AG10803 (cell line): ENCODE results near the gene ULK3.
A peak's percentile ranks its signal among the peaks of the same experiment; 100 is the strongest.

Experiments used
- DNase-seq: peaks from one replicate; pipeline ENCODE4 v3.0.0; 2010; ENCODE audit warnings: low read depth
- H3K4me3 ChIP-seq: 2 replicates; pipeline ENCODE4 v1.5.1; 2011; ENCODE audit warnings: mild to moderate bottlenecking, low read length, control low read depth
- TF ChIP-seq, protein P1 (sequence below): conservative IDR thresholded peaks from 2 replicates; pipeline ENCODE4 v1.5.1; 2011; ENCODE audit warnings: mild to moderate bottlenecking, low read length, control low read depth, inconsistent platforms

Gene ULK3, protein sequence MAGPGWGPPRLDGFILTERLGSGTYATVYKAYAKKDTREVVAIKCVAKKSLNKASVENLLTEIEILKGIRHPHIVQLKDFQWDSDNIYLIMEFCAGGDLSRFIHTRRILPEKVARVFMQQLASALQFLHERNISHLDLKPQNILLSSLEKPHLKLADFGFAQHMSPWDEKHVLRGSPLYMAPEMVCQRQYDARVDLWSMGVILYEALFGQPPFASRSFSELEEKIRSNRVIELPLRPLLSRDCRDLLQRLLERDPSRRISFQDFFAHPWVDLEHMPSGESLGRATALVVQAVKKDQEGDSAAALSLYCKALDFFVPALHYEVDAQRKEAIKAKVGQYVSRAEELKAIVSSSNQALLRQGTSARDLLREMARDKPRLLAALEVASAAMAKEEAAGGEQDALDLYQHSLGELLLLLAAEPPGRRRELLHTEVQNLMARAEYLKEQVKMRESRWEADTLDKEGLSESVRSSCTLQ

DNA sequence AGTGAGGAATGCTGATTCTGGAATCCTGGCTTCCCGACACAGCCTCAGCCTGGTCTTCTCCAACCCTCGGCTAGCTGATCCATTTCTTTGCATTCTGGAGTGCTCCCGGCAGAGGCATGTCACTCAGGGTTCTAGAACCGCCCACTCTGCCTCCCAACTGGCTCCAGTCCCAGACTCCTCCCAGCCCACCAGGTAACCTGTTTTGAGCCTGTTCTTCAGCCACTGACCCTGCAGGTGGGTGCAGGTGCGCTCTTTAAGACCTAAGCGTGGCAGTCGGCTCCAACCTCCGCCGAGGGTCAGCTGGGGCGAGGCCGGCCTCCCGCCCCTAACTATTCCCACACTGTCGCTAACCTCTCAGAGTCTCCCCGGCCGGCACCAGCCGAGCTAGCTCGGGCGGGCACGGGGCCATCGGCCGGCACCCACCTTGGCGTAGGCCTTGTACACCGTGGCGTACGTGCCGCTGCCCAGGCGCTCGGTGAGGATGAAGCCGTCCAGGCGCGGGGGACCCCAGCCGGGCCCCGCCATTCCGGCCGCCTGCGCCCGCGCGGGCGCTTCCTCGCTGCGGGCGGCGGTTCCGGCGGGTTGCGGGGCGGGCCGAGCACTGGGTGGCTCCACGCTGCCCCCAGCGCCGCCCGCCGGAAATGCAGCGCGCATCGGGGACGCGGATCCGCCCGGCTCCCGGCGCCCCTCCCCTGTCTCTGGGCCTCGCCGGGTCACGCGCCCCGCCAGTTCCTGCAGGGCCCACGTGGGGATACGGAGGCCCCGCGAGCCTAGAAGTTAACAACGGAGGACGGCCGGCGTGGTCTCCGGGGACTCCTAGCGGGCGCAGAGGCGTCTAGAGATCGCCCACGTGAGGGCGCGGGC, at the start of gene ULK3:
ULK3 (minus strand) TSS at position 576 of the 864 bp plus-strand sequence; CDS start at position 525, 51 bp downstream.
- DNase-seq, result peak; percentile 80
- TF ChIP-seq, protein P1, sequence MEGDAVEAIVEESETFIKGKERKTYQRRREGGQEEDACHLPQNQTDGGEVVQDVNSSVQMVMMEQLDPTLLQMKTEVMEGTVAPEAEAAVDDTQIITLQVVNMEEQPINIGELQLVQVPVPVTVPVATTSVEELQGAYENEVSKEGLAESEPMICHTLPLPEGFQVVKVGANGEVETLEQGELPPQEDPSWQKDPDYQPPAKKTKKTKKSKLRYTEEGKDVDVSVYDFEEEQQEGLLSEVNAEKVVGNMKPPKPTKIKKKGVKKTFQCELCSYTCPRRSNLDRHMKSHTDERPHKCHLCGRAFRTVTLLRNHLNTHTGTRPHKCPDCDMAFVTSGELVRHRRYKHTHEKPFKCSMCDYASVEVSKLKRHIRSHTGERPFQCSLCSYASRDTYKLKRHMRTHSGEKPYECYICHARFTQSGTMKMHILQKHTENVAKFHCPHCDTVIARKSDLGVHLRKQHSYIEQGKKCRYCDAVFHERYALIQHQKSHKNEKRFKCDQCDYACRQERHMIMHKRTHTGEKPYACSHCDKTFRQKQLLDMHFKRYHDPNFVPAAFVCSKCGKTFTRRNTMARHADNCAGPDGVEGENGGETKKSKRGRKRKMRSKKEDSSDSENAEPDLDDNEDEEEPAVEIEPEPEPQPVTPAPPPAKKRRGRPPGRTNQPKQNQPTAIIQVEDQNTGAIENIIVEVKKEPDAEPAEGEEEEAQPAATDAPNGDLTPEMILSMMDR, result no peak; the same call in none of the 2 replicates
- peak within 1 kb of the TSS; percentile 86 for H3K4me3 ChIP-seq

DNA sequence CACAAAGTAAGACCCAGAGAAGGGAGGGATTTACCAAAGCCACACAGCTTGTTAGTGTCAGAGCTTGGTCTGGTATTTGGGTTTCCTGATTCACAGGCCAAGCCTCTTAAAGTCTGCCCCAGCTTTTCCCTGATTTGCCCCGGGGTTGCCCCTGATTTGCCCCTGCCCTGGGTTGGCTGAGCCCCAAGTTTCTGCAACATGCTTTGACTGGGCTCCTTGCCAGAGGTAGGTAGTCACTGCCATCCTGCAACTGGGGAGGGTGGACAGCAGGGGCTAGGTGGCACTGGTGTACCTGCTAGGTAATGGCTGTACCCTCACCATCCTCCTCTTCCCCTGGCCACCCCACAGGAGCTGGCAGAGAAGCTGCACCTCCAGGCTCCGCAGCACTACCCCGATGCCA, 49.4 kb upstream of the ULK3 start:
- no peak overlapping the region for H3K4me3 ChIP-seq
- no peak for DNase-seq
- TF ChIP-seq, protein P1, result no peak

DNA sequence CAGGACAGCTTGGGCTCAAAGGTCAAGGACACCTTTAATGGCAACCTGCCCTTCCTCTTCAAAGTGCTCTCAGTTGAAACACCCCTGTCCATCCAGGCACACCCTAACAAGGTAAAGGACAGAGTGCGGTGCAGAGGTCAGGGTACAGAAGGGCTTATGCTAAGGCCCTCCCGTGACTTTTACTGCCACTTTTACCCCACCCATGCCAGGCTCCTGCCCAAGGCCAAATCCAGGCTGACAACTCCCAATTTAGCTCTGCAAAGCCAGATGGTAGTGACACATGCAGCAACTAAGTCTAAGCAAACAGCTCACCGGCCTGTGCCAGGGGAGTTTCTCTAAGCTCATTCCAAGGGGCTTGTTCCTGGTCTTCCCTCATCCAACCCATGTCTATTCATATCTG, 48.5 kb upstream of the ULK3 start:
- no peak overlapping the region for H3K4me3 ChIP-seq
- TF ChIP-seq, protein P1, result no peak
- DNase-seq, result no peak

DNA sequence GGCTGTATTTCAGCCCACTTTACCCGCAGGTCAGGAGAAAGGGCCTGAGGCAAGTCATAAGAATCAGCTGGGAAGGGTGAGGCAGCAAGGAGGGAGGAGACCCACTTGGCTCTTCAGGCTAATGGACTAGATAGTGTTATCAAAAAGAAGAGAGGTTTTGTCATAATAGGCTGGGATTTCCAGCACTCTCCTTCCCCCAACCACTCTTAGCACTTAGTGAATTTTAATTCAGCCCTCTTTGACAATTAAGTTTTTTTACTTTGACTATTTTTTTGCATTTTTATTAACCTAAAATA, 47.7 kb upstream of the ULK3 start:
- H3K4me3 ChIP-seq, result peak overlapping the region; percentile 98
- TF ChIP-seq, protein P1, result no peak
- no peak for DNase-seq

DNA sequence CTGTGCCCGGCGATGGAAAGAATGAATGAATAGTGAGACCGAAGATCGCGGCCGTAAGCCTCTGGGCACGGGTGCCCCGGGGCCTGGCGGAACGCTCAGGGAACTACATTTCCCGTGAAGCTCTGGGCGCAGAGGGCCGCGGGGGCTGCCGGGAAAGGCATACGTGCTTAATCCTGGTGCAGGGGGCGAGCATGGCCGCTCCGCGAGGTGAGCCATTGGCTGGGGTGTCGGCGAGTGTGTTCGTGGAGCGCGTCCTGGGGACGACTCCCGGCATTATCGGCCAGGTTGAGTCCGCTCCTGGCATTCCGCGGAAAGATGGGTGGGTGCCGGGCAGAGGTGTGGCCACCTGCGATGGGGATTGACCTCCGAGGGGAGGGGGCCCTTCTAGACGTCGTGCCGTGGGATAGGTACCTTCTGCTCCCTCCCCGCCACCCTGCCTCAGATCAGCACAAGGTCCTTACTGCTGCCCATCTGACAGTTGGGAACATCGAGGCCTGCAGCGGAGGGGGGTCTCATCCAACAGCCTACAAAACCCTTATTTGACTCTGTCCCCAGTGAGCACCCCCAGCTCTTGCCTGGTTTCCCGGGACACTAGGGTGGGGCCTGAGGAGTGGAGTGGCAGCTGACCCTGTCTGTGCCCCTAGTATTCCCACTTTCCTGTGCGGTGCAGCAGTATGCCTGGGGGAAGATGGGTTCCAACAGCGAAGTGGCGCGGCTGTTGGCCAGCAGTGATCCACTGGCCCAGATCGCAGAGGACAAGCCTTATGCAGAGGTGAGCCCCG, 47.1 kb upstream of the ULK3 start, which contains the start of gene MPI:
MPI (plus strand) TSS at position 160 of the 782 bp plus-strand sequence; CDS start at position 192, 32 bp downstream.
- TF ChIP-seq, protein P1, result peak; percentile 15; the same call in 1 of the 2 replicates
- H3K4me3 ChIP-seq, result peak within 1 kb of the TSS; percentile 98
- DNase-seq, result peak; percentile 70

DNA sequence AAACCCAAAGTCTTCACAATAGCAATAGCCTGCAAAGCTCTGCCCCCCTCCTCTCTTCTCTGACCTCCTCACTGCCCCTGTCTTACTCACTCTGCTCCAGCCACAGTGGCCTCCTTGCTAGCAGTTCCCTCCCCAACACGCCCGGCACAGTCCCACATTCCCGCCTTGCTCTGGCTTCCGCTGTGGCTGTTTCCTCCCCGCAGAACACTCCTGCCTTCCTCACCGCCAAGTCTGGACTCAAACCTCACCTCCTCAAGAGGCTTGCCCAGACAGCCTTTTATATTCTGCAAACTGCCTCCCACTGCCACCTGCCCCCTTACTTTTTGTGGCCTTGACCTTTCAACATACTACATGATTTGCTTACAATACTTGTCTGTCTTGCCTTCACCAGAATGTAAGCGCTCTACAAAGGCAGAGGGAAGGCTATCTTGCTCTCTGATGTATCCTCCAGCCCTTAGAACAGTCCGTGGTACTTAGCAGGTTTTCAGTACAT, 46.5 kb upstream of the ULK3 start:
- H3K4me3 ChIP-seq, result peak overlapping the region; percentile 98
- no peak for DNase-seq
- TF ChIP-seq, protein P1, result no peak
